ENCODE measurements around the gene SORBS1.

The SORBS1 gene

DNA sequence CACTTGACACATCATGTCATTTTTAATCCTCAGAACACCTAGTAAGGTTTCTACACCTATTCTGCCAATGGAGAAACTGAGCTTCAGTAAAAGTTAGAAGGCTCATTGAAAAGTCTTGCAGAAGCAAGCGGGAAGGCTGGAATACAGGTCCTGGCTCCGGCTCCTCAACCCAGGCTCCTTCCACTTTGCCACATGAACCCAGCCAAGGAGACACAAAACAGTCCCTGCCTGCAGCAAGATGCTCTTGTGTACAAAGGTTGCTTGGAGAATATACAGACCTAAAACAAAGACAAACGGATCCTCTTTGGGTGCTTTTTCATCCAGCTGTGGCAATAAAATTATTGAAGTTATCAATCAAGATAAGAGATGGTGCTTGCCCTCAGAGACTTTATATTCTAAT lies 106.8 kb downstream of the SORBS1 start:
- Histone ChIP-seq H3K27me3 (ENCODE audit: insufficient read depth, low read length) (no peaks in the 10 kb centered on the region), H3K36me3 (ENCODE audit: insufficient read depth, low read length) (no peaks in the 10 kb centered on the region), H3K4me1 (ENCODE audit: insufficient read depth, low read length) (peaks cover 17% of the 10 kb centered on the region), H3K9me3 (ENCODE audit: insufficient read depth, low read depth, low read length) (no peaks in the 10 kb centered on the region), H3K9ac (ENCODE audit: low read depth, low read length) (no peak overlapping the region), H3K27ac (ENCODE audit: low read depth, low read length) (no peak overlapping the region), H3K4me3 (ENCODE audit: low read length) (no peak overlapping the region)
- 98% methylated on average over 3 of the region's 3 CpGs for WGBS

DNA sequence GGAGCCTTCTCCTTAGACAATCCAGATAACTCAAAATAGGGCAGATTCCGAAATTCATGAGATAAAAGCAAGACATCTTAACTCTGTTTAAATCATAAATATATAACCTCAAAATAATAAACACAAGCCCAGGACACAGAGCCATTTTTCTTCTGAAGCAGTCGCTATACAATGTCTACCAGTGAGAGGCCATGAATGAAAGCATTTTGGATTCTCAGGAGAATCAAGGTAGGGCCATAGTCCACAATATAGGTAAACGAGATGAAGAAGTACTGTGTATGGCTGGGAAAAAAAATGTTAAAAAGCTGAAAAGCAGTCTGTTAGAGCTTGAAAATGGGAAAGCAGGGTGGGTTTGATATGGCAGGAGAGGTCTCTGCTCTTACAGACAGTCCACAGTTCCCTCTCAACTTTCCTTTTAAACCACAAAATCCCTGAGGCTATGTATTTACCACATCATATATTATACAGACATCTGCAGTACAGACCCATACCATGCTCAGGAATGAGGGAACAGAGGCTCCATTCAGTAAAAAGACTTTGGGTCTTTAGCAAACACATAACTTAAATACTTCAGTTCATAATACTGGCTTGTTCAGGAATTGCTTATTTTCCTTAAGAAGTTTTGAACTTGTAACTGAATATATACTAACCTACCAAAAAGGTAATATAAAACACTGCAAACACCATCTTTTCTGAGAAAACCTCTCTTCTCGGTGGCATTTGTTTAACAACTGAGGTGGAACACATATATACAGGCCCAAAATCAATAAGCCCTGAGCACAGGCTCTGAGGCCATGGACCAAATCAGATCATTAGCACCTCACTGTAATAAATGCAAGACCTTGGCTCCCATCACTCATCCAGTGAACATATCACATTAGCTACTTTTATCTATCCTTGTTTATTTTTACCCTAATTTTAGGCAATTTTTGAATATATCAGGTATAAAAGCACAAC lies 109.3 kb downstream of the SORBS1 start:
- 83% methylated on average over 4 of the region's 4 CpGs for WGBS
- H3K4me1 ChIP-seq (ENCODE audit: insufficient read depth, low read length): peaks cover 8% of the 10 kb centered on the region; the same call in 1 of the 2 replicates
- H3K36me3 ChIP-seq (ENCODE audit: insufficient read depth, low read length): no peaks in the 10 kb centered on the region
- no peak overlapping the region for H3K4me3 ChIP-seq (ENCODE audit: low read length)
- H3K27me3 ChIP-seq (ENCODE audit: insufficient read depth, low read length): no peaks in the 10 kb centered on the region
- no peak overlapping the region for H3K27ac ChIP-seq (ENCODE audit: low read depth, low read length)
- H3K9ac ChIP-seq (ENCODE audit: low read depth, low read length): no peak overlapping the region
- no peaks in the 10 kb centered on the region for H3K9me3 ChIP-seq (ENCODE audit: insufficient read depth, low read depth, low read length)

DNA sequence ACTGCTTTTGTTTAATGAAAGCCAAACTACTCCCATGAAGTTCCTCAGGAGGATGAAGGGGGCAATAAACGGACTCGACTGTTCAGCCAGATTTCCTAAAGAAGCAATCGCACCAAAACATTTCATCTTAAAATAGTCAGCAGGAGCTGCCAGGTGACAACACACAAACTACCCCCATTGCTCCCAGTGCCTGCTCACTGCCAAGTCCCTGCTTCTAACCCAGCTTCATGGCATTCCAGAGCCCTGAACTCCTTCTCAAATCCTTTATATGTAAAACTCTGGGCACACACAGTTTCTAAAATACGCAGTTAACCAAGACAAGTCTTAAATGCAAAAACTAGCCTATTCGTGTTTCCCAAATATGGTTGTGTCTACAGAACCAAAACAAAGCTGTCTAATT lies 110.0 kb downstream of the SORBS1 start:
- Histone ChIP-seq H3K9ac (ENCODE audit: low read depth, low read length) (no peak overlapping the region), H3K36me3 (ENCODE audit: insufficient read depth, low read length) (no peaks in the 10 kb centered on the region), H3K9me3 (ENCODE audit: insufficient read depth, low read depth, low read length) (no peaks in the 10 kb centered on the region), H3K4me3 (ENCODE audit: low read length) (no peak overlapping the region), H3K4me1 (ENCODE audit: insufficient read depth, low read length) (peaks cover 9% of the 10 kb centered on the region; the same call in 1 of the 2 replicates), H3K27ac (ENCODE audit: low read depth, low read length) (no peak overlapping the region), H3K27me3 (ENCODE audit: insufficient read depth, low read length) (no peaks in the 10 kb centered on the region)
- 84% methylated on average over 5 of the region's 5 CpGs for WGBS

DNA sequence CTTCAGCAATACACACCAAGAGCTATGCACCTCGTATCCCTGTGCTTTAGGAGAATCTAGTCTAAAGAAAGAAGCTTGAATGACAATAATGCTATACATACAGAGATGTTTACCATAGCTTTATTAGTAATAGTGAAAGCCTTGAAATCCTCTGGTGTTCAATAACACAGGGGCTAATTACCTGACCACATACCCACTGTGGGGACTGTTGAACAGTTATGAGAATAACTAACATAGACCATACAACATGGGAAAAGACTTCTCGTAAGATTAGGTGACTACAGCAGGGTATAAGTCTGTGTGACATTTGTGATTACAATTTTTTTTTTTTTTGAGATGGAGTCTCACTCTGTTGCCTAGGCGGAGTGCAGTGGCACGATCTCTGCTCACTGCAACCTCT lies 111.0 kb downstream of the SORBS1 start:
- H3K27me3 ChIP-seq (ENCODE audit: insufficient read depth, low read length): no peaks in the 10 kb centered on the region
- H3K36me3 ChIP-seq (ENCODE audit: insufficient read depth, low read length): no peaks in the 10 kb centered on the region
- peaks cover 11% of the 10 kb centered on the region; the same call in 1 of the 2 replicates for H3K4me1 ChIP-seq (ENCODE audit: insufficient read depth, low read length)
- WGBS: 90% methylated on average over 3 of the region's 4 CpGs
- H3K27ac ChIP-seq (ENCODE audit: low read depth, low read length): no peak overlapping the region
- H3K9me3 ChIP-seq (ENCODE audit: insufficient read depth, low read depth, low read length): no peaks in the 10 kb centered on the region
- H3K9ac ChIP-seq (ENCODE audit: low read depth, low read length): no peak overlapping the region
- no peak overlapping the region for H3K4me3 ChIP-seq (ENCODE audit: low read length)

DNA sequence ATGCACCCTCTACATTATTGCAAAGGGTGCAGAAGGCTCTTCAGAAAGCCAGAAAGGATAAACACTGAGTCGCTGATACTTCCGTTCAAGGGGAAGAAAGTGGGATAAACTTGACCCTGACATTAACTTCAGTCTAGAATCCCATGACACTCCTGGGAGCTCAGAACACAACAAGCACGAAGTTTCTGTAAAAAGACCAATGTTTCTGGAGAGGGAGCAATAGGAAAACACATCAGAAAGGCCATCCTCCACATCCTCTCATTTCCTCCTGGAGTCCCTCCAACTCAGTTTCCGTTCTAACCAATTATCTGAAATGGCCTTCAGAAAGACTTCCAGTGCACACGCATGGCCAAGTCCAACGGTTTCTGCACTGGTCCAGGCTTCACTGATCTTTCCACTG lies 113.5 kb downstream of the SORBS1 start:
- 92% methylated on average over 6 of the region's 6 CpGs for WGBS
- no peak overlapping the region for H3K9ac ChIP-seq (ENCODE audit: low read depth, low read length)
- no peaks in the 10 kb centered on the region for H3K9me3 ChIP-seq (ENCODE audit: insufficient read depth, low read depth, low read length)
- H3K27ac ChIP-seq (ENCODE audit: low read depth, low read length): no peak overlapping the region
- no peaks in the 10 kb centered on the region for H3K27me3 ChIP-seq (ENCODE audit: insufficient read depth, low read length)
- H3K36me3 ChIP-seq (ENCODE audit: insufficient read depth, low read length): no peaks in the 10 kb centered on the region
- H3K4me3 ChIP-seq (ENCODE audit: low read length): no peak overlapping the region
- peaks cover 11% of the 10 kb centered on the region; the same call in 1 of the 2 replicates for H3K4me1 ChIP-seq (ENCODE audit: insufficient read depth, low read length)

DNA sequence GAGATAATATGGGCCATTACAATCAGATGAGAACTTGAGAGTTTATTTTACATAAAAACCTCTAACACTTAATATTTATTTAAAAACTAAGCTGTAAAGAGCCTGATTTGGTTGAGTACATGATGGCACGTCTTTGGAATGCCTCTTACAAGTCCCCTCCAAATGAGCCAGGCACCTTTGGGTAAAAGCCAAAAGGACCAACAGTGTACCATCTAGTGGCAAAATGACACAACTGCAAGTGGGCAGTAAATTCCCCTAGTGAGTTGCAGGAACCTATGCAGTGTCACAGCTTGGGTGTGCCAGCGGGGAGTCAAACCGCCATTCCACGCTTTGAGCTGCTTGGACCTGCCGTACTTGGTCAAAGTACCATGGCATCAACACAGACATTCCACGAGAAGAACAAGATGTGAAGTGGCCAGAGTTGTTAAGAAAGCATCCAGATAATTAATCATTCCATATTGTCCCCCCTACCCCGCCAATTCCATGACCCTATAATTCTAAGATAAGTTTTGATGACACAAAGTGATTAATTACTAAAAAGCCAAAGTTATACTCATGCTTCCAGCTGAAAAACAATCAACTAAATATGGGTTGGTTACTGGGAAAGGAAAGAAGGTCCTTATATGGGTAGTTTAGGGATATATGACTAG lies 115.2 kb downstream of the SORBS1 start:
- 50% methylated on average over 6 of the region's 7 CpGs for WGBS
- H3K27me3 ChIP-seq (ENCODE audit: insufficient read depth, low read length): no peaks in the 10 kb centered on the region
- H3K4me3 ChIP-seq (ENCODE audit: low read length): no peak overlapping the region
- H3K9ac ChIP-seq (ENCODE audit: low read depth, low read length): no peak overlapping the region
- no peaks in the 10 kb centered on the region for H3K9me3 ChIP-seq (ENCODE audit: insufficient read depth, low read depth, low read length)
- H3K27ac ChIP-seq (ENCODE audit: low read depth, low read length): no peak overlapping the region
- peaks cover 11% of the 10 kb centered on the region; the same call in 1 of the 2 replicates for H3K4me1 ChIP-seq (ENCODE audit: insufficient read depth, low read length)
- H3K36me3 ChIP-seq (ENCODE audit: insufficient read depth, low read length): no peaks in the 10 kb centered on the region

DNA sequence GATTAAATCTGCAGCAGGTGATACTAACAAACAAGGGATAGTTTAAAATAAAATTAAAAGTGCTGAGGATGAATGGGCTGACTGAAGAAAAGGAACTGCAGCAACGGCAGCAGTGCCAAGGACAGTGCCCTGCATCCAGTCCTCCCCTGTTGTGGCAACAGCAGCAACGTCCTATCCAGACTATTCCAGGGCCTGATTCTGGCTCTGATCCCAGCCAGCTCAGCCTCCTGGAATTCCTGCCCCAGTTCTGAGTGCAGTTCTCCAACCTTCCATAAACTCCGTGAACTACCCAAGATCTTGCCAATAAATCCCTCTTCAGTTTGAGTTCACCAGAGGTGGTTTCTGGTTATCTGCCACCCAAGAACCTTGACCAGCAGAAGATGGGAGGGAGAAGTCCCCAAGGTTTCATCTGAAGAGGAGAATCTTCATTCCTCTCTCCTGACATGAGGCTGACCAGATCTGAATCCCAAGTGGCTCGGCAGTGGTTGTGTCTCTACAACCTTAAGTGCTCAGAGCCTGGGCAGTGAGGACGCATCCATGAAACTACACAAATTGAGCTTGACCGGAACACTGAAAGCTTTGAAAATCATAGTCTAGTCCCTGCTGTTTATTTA lies 115.8 kb downstream of the SORBS1 start:
- H3K36me3 ChIP-seq (ENCODE audit: insufficient read depth, low read length): no peaks in the 10 kb centered on the region
- no peak overlapping the region for H3K9ac ChIP-seq (ENCODE audit: low read depth, low read length)
- H3K27me3 ChIP-seq (ENCODE audit: insufficient read depth, low read length): no peaks in the 10 kb centered on the region
- H3K27ac ChIP-seq (ENCODE audit: low read depth, low read length): no peak overlapping the region
- no peak overlapping the region for H3K4me3 ChIP-seq (ENCODE audit: low read length)
- WGBS: 86% methylated on average over 6 of the region's 6 CpGs
- no peaks in the 10 kb centered on the region for H3K9me3 ChIP-seq (ENCODE audit: insufficient read depth, low read depth, low read length)
- H3K4me1 ChIP-seq (ENCODE audit: insufficient read depth, low read length): peaks cover 11% of the 10 kb centered on the region; the same call in 1 of the 2 replicates

DNA sequence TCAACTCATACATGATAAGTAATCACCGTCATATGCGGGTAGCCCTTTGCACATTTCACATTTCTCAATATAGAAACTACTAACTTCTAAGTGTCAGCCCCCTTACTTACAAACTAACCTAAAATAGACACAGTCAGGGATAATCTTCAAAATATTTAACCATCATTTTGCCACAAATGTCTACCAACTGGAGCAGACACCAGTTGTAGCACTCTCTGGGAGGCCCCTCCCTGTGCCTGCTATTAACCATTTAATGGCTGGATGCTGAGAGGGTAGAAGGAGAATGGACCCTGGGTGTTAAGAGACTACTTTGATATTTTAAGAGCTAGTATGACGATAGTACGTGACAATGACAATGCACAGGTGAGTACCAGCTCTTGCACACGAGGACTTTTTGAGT lies 116.4 kb downstream of the SORBS1 start:
- H3K36me3 ChIP-seq (ENCODE audit: insufficient read depth, low read length): no peaks in the 10 kb centered on the region
- no peak overlapping the region for H3K9ac ChIP-seq (ENCODE audit: low read depth, low read length)
- H3K27ac ChIP-seq (ENCODE audit: low read depth, low read length): no peak overlapping the region
- H3K9me3 ChIP-seq (ENCODE audit: insufficient read depth, low read depth, low read length): no peaks in the 10 kb centered on the region
- peaks cover 11% of the 10 kb centered on the region; the same call in 1 of the 2 replicates for H3K4me1 ChIP-seq (ENCODE audit: insufficient read depth, low read length)
- H3K27me3 ChIP-seq (ENCODE audit: insufficient read depth, low read length): no peaks in the 10 kb centered on the region
- H3K4me3 ChIP-seq (ENCODE audit: low read length): no peak overlapping the region
- WGBS: 91% methylated on average over 5 of the region's 5 CpGs

DNA sequence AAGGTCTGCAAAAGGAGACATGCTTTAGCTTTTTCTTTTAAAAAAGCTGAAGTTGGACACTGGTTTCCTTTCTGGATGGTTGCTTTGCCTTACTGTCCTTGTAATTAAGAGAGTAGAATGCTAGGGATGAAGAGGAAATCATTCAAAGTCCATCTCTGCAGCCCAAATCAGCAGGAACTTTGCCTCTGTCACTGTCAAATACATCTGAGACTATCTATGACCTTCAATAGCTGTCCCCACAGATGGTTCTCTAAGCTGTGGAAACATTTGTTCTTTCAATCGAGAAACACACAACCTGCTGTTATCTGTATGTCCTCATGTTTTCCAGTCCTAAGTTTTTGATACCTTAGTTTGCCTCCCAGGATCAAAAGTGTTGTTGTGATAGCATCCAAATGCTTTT lies 117.5 kb downstream of the SORBS1 start:
- H3K36me3 ChIP-seq (ENCODE audit: insufficient read depth, low read length): no peaks in the 10 kb centered on the region
- WGBS: 94% methylated on average over 1 of the region's 1 CpG
- H3K4me1 ChIP-seq (ENCODE audit: insufficient read depth, low read length): peaks cover 10% of the 10 kb centered on the region; the same call in 1 of the 2 replicates
- no peak overlapping the region for H3K27ac ChIP-seq (ENCODE audit: low read depth, low read length)
- no peaks in the 10 kb centered on the region for H3K9me3 ChIP-seq (ENCODE audit: insufficient read depth, low read depth, low read length)
- no peak overlapping the region for H3K4me3 ChIP-seq (ENCODE audit: low read length)
- no peak overlapping the region for H3K9ac ChIP-seq (ENCODE audit: low read depth, low read length)
- H3K27me3 ChIP-seq (ENCODE audit: insufficient read depth, low read length): no peaks in the 10 kb centered on the region

DNA sequence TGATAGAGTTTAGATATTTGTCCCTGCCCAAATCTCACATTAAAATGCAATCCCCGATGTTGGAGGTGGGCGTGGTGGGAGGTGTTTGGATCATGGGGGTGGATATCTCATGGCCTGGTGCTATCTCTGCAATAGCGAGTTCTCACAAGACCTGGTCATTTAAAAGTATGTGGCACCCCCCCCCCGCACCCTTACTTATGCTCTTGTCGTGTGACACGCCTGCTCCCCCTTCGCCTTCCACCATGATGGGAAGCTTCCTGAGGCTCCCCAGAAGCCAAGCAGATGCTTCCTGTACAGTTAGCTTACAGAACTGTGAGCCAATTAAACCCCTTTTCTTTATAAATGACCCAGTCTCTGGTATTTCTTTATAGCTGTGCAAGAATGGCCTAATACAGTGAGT lies 118.8 kb downstream of the SORBS1 start:
- 99% methylated on average over 7 of the region's 7 CpGs for WGBS
- Histone ChIP-seq H3K9ac (ENCODE audit: low read depth, low read length) (no peak overlapping the region), H3K9me3 (ENCODE audit: insufficient read depth, low read depth, low read length) (no peaks in the 10 kb centered on the region), H3K4me3 (ENCODE audit: low read length) (no peak overlapping the region), H3K36me3 (ENCODE audit: insufficient read depth, low read length) (peaks cover under 1% of the 10 kb centered on the region; the same call in 1 of the 2 replicates), H3K27me3 (ENCODE audit: insufficient read depth, low read length) (no peaks in the 10 kb centered on the region), H3K4me1 (ENCODE audit: insufficient read depth, low read length) (0 out of 2 replicates have a peak, but pooled peaks cover 5% of the 10 kb centered on the region), H3K27ac (ENCODE audit: low read depth, low read length) (no peak overlapping the region)

DNA sequence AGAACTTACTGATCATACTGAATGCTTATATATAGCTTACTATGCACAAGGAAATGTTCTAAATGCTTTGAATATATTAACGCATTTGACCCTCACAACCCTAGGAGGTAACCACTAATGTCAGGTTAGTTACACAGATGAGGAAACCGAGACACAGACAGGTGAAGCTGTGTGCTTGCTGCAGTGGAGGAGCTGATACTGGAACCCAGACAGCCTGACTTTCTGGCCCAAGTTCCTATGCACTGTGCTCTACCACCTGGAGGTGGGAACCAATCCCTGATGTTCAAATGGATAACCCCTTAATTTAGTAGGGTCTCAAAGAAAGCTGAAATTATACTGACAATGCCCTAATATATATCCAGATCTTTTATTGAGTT lies 119.6 kb downstream of the SORBS1 start:
- Histone ChIP-seq H3K4me3 (ENCODE audit: low read length) (no peak overlapping the region), H3K27me3 (ENCODE audit: insufficient read depth, low read length) (no peaks in the 10 kb centered on the region), H3K27ac (ENCODE audit: low read depth, low read length) (no peak overlapping the region), H3K36me3 (ENCODE audit: insufficient read depth, low read length) (peaks cover 7% of the 10 kb centered on the region; the same call in 1 of the 2 replicates), H3K9ac (ENCODE audit: low read depth, low read length) (no peak overlapping the region), H3K4me1 (ENCODE audit: insufficient read depth, low read length) (0 out of 2 replicates have a peak, but pooled peaks cover 5% of the 10 kb centered on the region), H3K9me3 (ENCODE audit: insufficient read depth, low read depth, low read length) (no peaks in the 10 kb centered on the region)
- WGBS: 88% methylated on average over 2 of the region's 2 CpGs
